SU-DHL-6 (cell line): Measurements from ENCODE around the gene RMI1.
A peak's percentile ranks its signal among the peaks of the same experiment; 100 is the strongest.

Experiments used
- H2AFZ ChIP-seq: fragments of 200-600 bp; sonication (generic); 2 replicates; pipeline ENCODE4 v1.6.1; 2014; ENCODE audit warnings: low read depth, mild to moderate bottlenecking, moderate library complexity, mixed read lengths, antibody characterized with exemption, low read length; ENCODE audit not compliant: severe bottlenecking
- H3F3A ChIP-seq: fragments of 200-600 bp; shearing (Covaris generic); 2 replicates; pipeline ENCODE4 v1.6.0; 2016; ENCODE audit warnings: antibody characterized with exemption, mild to moderate bottlenecking; ENCODE audit not compliant: insufficient read depth
- H3K27ac ChIP-seq: fragments of 200-600 bp; sonication (generic); 2 replicates; pipeline ENCODE4 v1.5.1; 2016; ENCODE audit warnings: low read depth, mild to moderate bottlenecking, low read length, moderate library complexity, mixed read lengths
- H3K27me3 ChIP-seq: fragments of 200-600 bp; sonication (generic), shearing (Covaris generic); 2 replicates; pipeline ENCODE4 v1.6.0; 2014; ENCODE audit warnings: mild to moderate bottlenecking, low read length
- H3K36me3 ChIP-seq: fragments of 200-600 bp; sonication (generic); 2 replicates; pipeline ENCODE4 v1.6.1; 2014; ENCODE audit warnings: mild to moderate bottlenecking, low read length, mixed read lengths
- H3K4me2 ChIP-seq: fragments of 300-600, 200-600 bp; shearing (Covaris generic), sonication (generic); 2 replicates; pipeline ENCODE4 v1.6.0; 2014; ENCODE audit warnings: low read length, low read depth, mild to moderate bottlenecking; ENCODE audit not compliant: poor library complexity, severe bottlenecking
- H3K4me3 ChIP-seq: fragments of 200-600 bp; sonication (generic); 2 replicates; pipeline ENCODE4 v1.5.1; 2014; ENCODE audit warnings: antibody characterized with exemption, low read length, mild to moderate bottlenecking, mixed read lengths; ENCODE audit not compliant: insufficient read depth, poor library complexity, severe bottlenecking
- H3K79me2 ChIP-seq: fragments of 200-600 bp; sonication (generic); 2 replicates; pipeline ENCODE4 v1.6.1; 2014; ENCODE audit warnings: mild to moderate bottlenecking, low read length, moderate library complexity; ENCODE audit not compliant: insufficient read depth
- H3K9ac ChIP-seq: fragments of 200-600 bp; sonication (generic); 2 replicates; pipeline ENCODE4 v1.7.0; 2014; ENCODE audit warnings: mild to moderate bottlenecking, low read length
- H3K9me2 ChIP-seq: fragments of 200-600 bp; sonication (generic); replicated peaks from 2 replicates; pipeline ENCODE4 v1.6.1; 2014; ENCODE audit warnings: low read length; ENCODE audit not compliant: insufficient read depth
- H3K9me3 ChIP-seq: fragments of 200-600 bp; sonication (generic); 2 replicates; pipeline ENCODE4 v1.6.1; 2014; ENCODE audit warnings: low read length, mixed read lengths; ENCODE audit not compliant: insufficient read depth
- H4K20me1 ChIP-seq: fragments of 200-600 bp; sonication (generic); 2 replicates; pipeline ENCODE4 v1.6.1; 2014; ENCODE audit warnings: low read depth, mild to moderate bottlenecking, antibody characterized with exemption, low read length, moderate library complexity, mixed read lengths
- EZH2phosphoT487 ChIP-seq: fragments of 200-600 bp; sonication (generic), shearing (Covaris generic); conservative IDR thresholded peaks from 2 replicates; pipeline ENCODE4 v1.6.1; 2018; ENCODE audit warnings: mild to moderate bottlenecking, antibody characterized with exemption, low read length, moderate library complexity, mixed read lengths
- TF ChIP-seq, protein P1 (sequence below): fragments of 200-600 bp; sonication (generic); IDR thresholded peaks from one replicate; pipeline ENCODE4 v1.5.1; 2017; ENCODE audit warnings: antibody characterized with exemption, mild to moderate bottlenecking, low read length, moderate library complexity; ENCODE audit not compliant: insufficient read depth, poor library complexity, severe bottlenecking

Gene RMI1

DNA sequence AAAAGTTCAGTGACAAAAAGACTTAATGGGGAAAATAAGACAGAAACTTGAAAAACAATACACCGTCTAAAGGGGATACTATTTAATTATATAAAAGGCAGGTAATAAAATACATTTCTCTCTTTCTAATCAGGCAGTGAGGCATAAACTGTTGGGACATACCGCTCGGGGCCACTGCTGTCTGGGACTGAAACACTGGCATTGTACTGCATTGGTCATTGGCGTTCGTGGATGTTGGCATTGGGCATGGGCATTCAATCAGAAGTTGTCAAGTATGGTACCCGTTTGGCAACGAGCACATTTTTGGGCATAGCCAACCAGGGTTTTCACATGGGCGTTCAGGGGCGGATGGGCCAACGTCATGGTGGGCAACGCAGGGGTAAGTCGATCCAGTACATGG, 5.3 kb upstream of the RMI1 start:
- Histone ChIP-seq H4K20me1 (peaks cover 89% of the 10 kb centered on the region), H3K4me2 (no peak overlapping the region)

DNA sequence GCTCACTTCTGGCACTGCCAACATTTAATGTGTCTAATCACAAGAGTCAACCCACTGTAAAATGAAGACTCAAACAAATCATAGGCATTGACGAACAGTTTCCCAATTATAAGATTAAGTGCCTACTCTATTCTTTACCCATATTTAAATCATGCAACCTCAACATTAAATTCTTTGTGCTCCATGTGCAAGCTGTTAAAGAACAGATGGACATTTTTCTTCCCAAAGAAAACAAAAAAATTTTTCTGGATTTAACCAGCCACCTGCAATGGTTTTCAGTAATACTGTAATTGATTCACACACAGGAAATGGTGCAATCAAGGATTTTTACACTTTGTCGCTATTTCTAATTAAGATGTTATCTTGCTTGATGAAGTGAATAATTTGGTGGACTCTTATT, 4.2 kb upstream of the RMI1 start:
- no peak overlapping the region for H3K27ac ChIP-seq
- H3K9me3 ChIP-seq = no peaks in the 10 kb centered on the region
- H3F3A ChIP-seq = peaks cover 70% of the 10 kb centered on the region
- TF ChIP-seq, protein P1, sequence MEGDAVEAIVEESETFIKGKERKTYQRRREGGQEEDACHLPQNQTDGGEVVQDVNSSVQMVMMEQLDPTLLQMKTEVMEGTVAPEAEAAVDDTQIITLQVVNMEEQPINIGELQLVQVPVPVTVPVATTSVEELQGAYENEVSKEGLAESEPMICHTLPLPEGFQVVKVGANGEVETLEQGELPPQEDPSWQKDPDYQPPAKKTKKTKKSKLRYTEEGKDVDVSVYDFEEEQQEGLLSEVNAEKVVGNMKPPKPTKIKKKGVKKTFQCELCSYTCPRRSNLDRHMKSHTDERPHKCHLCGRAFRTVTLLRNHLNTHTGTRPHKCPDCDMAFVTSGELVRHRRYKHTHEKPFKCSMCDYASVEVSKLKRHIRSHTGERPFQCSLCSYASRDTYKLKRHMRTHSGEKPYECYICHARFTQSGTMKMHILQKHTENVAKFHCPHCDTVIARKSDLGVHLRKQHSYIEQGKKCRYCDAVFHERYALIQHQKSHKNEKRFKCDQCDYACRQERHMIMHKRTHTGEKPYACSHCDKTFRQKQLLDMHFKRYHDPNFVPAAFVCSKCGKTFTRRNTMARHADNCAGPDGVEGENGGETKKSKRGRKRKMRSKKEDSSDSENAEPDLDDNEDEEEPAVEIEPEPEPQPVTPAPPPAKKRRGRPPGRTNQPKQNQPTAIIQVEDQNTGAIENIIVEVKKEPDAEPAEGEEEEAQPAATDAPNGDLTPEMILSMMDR = no peak
- TF ChIP-seq EZH2phosphoT487 = no peak
- H3K27me3 ChIP-seq = no peaks in the 10 kb centered on the region
- H3K79me2 ChIP-seq = peaks cover 93% of the 10 kb centered on the region
- no peak overlapping the region for H3K4me3 ChIP-seq
- no peaks in the 10 kb centered on the region for H3K9me2 ChIP-seq
- H3K36me3 ChIP-seq = peaks cover 78% of the 10 kb centered on the region
- H4K20me1 ChIP-seq = peaks cover 79% of the 10 kb centered on the region
- H3K4me2 ChIP-seq = no peak overlapping the region
- H3K9ac ChIP-seq = no peak overlapping the region
- no peak overlapping the region for H2AFZ ChIP-seq

More for the DNA sequence above, 5.3 kb upstream of the RMI1 start:
- H2AFZ ChIP-seq = no peak overlapping the region
- H3K9ac ChIP-seq = no peak overlapping the region
- H3K4me3 ChIP-seq = no peak overlapping the region
- H3K9me3 ChIP-seq = no peaks in the 10 kb centered on the region
- TF ChIP-seq, protein P1 = no peak
- no peak for TF ChIP-seq EZH2phosphoT487
- H3F3A ChIP-seq = peaks cover 78% of the 10 kb centered on the region
- H3K27ac ChIP-seq = no peak overlapping the region
- H3K27me3 ChIP-seq = no peaks in the 10 kb centered on the region
- H3K36me3 ChIP-seq = peaks cover 89% of the 10 kb centered on the region
- no peaks in the 10 kb centered on the region for H3K9me2 ChIP-seq
- H3K79me2 ChIP-seq = peaks cover 90% of the 10 kb centered on the region

DNA sequence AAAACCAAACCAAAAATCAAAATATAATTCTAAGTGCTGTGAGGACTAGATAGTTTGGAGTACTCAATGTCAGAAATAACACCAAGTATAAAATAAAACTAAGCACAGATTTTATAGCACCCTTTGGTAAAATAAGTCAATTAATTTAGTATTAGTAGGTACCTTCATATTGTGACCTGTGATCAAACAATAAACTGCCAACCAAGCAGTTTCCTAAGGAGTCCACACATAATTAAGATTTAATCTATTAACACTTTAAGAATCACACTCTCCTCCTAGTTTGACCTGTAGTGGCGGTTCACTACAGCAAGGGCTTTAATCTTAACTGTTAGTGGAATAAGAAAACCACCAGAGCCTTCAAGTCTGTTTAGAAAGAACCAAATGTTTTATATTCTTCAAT, 3.4 kb upstream of the RMI1 start:
- Histone ChIP-seq H3K4me2 (peak overlapping the region; percentile 94), H3K36me3 (peaks cover 70% of the 10 kb centered on the region), H3K4me3 (no peak overlapping the region), H4K20me1 (peaks cover 70% of the 10 kb centered on the region), H3K9me3 (no peaks in the 10 kb centered on the region), H3F3A (peaks cover 69% of the 10 kb centered on the region), H3K9ac (peak overlapping the region; percentile 96), H3K27me3 (no peaks in the 10 kb centered on the region), H3K79me2 (peaks cover 94% of the 10 kb centered on the region), H3K27ac (no peak overlapping the region), H3K9me2 (no peaks in the 10 kb centered on the region), H2AFZ (no peak overlapping the region)
- TF ChIP-seq, protein P1 = no peak
- TF ChIP-seq EZH2phosphoT487 = no peak
